GM19043 (cell line): Measurements from ENCODE around the gene ARHGAP6.
"Not testable (repeated sequence)": the region's sequence is repeated elsewhere in the genome, so short reads cannot be mapped to it uniquely, and the experiment has no call there.

Experiments used
- ATAC-seq: cut with Tn5 transposase; IDR thresholded peaks from one replicate; pipeline ENCODE4 v1.9.1; 2021; ENCODE audit warnings: low read depth; ENCODE audit not compliant: unreplicated experiment

ARHGAP6 gene

DNA sequence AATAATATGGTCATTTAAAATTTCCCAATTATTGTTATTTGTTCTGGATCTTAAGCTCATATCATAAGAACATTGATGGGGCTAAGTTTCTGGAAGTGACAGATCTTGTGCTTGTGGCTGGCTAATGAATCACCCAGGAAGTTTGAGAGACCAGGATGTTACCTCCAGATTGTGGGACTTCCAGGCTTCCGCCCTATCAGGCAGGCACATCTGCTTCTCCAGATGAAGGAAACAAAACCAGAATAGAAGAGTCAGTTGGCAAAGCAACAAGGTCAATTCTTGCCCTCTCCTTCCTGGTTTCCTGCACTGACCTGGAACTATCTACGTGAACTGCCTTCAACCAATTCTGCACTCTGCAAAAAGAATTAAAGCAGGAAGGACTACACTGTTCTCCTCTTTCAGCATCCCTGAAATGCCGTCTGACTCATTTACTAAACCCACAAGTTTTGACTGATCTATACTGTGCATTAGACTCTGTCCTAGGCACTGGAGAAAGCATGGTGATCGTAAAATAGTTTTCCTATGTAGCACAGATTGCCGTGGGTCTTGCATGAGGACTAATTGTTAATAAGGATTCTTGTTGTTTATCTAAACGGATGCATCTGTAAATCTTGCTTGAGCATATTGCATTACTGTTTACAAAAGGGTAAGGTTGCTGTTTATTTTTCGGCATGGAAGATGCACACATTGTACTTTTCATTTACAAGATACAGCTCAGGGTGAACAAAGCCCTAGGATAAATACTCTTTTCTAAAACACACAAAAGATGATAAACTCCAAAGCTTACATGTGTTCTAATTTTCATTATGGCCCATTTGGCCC lies 297.9 kb downstream of the ARHGAP6 start:
- ATAC-seq: no peak

- ATAC-seq: no peak
These were observed 298.6 kb downstream of the ARHGAP6 start for GRCh38 chrX:11366998-11367595.

DNA sequence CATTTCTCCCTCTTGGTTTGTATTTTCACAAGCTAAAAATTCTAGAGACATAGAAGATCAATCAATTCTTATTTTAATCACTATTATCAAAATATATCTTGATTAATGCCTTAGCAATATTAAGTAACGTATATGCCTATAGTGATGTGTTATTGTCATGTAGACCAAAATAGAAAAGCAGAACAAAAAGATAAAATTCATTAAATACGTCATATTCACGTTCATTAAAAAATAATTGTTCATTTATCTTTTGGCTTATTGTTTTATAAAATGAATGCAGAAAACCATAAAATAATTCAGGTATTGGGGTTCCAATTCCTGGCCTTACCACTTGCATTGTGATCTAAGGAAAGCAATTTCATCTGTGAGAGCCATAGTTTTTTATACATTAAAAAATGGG lies 300.3 kb downstream of the ARHGAP6 start:
- no peak for ATAC-seq

DNA sequence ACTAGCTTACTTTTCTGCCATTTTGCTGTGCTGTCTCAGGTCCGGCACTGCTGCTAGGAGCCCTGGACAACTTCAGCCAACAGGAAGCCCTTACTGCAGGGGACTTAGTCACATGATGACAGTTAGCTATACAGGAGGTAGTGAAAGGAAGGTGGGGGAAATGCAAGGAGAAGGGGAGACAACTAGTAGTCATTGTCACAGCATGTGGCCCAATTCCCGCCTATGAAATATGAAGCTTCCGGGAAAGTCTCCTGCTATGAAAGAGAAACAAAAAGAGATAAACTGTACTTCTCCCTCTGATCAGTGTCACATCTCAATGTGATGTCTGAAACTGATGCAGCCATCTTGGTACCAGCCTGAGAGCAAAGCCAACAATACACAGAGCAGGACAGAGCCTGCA lies 300.9 kb downstream of the ARHGAP6 start:
- ATAC-seq: no peak

- ATAC-seq: not testable (repeated sequence)
These were observed 301.9 kb downstream of the ARHGAP6 start for GRCh38 chrX:11363825-11364224.

DNA sequence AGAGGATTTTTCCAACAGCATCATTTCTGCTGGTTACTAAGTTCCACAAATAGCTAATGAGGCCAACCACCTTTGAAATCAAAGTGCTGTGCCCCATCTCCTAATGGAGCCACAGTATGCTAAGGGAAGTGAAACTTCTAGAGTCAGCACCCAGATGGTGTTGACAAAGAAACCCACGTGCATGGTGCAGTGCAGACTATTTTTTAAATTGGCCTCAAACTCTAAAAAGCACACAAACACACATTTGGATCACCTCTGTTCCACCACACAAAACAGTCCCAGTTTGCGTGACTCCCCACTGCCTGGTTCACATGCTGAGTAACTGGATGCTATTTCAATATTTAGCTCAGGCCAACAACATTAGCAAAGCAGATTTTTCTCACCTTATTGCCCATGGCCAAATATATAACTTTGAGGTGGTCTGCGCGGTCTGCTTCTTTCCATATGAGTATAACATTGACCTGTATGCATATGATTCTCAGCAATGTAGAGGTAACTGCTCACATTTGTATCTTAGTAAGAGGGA lies 302.6 kb downstream of the ARHGAP6 start:
- ATAC-seq: peak; percentile 97

- not testable (repeated sequence) for ATAC-seq
These were observed 304.1 kb downstream of the ARHGAP6 start for GRCh38 chrX:11361666-11362065.

GRCh38 chrX:11355944-11356343 lies 309.8 kb downstream of the ARHGAP6 start:
- ATAC-seq: not testable (repeated sequence)

GRCh38 chrX:11355259-11355909 lies 310.3 kb downstream of the ARHGAP6 start:
- ATAC-seq: no peak

DNA sequence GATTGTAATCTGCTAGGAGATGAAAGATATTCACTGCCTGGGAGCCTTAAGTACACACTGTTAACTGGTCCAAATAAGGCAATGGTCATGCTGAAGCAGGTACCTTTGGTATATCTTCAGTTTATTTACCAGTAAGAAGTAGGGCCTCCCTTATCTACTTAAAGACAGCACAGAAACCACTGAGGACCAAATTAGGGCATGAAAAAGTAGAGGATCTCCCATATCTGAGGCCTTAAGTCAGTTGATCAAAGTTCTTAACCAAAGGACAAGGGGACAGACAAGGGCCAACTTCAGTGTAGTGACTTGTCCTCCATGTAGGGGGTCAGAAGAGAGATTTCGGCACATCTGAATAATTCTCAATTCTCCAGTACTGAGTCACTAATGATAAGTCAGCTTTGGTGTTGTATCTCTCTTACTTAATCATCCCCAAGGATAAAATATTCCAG lies 313.4 kb downstream of the ARHGAP6 start:
- ATAC-seq: no peak

GRCh38 chrX:11351375-11352295 lies 314.1 kb downstream of the ARHGAP6 start:
- no peak for ATAC-seq

DNA sequence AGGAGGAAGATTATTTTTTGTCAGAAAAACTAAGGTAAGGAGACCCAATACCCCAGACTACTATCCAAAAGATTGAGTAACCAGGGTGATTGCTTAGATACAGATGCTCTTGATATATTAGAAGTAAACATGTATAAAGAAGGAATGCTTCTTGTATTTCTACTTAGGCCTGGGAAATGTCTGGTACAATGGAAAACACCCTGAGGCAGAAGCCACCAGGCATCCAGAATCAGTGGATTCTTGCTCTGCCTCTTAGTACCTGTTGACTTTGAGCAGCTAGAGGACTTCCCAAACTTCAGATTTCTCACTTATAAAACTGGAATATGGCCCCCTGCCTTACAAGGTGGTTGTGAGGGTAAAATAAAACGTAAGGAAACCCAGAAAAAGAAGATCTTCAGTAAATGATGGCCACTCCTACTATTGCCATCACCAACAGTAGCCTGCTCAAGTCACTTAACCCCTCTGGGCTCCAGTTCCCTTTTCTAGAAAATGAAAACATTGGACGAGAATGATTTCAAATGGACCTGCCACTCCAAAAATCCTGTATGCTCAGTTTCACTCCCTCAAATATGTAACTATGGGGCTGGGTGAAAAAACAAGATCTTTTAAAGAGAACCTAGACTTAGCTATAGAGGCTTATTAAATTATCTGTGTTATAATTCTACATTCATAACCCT lies 315.9 kb downstream of the ARHGAP6 start:
- ATAC-seq: no peak

- no peak for ATAC-seq
These were observed 316.7 kb downstream of the ARHGAP6 start for GRCh38 chrX:11349020-11349419.

DNA sequence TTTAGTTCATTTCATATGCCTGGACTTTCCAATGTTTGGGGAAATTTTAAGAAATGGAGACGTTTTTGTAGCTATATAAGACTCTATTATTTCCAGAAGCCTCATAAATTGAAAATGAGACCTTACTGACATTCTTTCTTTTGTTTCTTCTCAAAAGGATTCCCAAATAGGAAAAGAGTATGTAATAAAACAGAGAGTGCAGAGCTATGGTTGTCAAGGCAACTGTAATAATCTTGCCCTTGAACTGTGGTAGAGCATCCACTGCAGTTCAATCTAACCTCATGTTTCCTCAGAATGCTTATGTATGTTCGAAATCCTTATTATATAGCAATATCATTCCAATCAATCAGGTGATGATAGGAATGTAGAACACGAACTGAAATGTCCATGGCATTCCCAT lies 318.4 kb downstream of the ARHGAP6 start:
- no peak for ATAC-seq

DNA sequence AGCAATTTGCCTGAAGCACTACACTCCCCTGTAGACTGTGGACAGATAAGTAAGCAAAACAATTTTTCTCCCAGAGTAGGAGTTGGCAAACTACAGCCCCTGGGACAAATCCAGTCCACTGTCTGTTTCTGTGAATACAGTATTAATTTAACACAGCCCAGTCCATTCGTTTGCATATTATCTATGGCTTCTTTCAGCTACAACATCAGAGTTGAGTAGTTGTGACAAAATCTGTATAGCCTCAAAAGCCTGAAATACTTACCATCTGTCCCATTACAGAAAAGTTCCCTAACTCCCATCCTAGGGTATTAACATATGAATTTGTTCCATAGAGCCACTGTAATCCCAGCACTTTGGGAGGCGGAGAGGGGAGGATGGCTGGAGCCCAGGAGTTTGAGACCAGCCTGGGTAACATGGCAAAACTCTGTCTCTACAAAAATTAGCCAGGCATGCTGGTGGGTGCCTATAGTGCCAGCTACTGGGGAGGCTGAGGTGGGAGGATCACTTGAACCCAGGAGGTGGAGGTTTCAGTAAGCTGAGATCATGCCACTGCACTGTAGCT lies 319.5 kb downstream of the ARHGAP6 start:
- no peak for ATAC-seq

DNA sequence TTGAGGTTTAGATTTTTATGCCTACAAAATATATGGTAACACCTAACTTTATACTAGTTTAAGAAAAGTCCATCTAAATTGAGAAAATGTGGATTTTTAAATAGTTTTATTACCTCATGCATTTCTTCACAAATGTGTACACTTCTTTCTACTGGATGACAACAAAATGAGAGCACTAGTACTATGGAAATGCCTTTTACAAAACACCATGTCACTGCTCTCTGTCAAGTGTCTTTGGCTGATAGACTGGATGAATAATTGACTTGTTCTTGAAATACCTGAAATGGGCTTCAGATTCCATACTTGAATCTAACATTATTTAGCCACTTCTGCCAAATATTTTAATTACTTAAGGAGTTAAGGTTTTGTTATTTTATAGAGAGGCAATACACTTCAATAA lies 323.0 kb downstream of the ARHGAP6 start:
- no peak for ATAC-seq

- ATAC-seq: peak; percentile 76
These were observed 324.2 kb downstream of the ARHGAP6 start for GRCh38 chrX:11341274-11342201.

DNA sequence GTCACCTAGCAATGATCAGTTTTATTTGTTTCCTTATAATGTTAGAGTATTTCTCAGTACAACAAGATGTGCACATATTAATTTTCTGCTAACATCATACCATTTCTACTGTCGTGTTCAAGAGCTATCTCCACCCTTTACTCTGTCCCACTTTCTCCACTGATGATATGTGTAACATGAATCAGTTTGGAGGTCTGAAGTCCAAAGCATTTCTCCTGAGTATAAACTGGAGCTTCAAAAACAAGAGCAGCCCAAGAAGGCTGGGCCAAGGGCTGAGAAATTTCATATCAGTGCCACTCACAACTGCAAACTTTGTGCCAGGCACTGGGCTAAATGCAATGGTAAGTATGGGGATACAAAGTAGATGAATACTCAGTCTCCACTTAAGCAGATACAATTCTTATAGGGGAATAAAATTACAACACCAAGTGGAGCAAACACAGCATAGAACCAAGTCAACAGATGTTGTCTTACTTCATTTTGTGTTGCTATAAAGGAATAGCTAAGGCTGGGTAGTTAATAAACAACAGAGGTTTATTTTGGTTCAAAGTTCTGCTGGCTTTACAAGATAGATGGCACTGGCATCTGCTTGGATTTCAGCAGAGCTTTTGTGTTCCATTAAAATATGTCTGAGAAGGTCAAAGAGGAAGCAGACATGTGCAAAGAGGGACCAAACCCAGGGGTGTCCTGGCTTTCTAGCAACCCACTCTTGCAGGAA lies 328.3 kb downstream of the ARHGAP6 start:
- no peak for ATAC-seq
